NB4 (cell line): ENCODE results near the gene FBXW2.

Experiments
- DNase-seq: peaks from one replicate; pipeline ENCODE4 v3.0.0; 2010; ENCODE audit warnings: low read depth
- H3K4me3 ChIP-seq: one replicate; pipeline ENCODE4 v1.5.1; 2011; ENCODE audit warnings: mild to moderate bottlenecking, low read depth, low read length, moderate library complexity
- CTCF ChIP-seq: IDR thresholded peaks from one replicate; pipeline ENCODE4 v1.5.1; 2012; ENCODE audit warnings: low read depth, low read length
- MAX ChIP-seq: IDR thresholded peaks from 2 replicates; pipeline ENCODE4 v1.6.1; 2011; ENCODE audit warnings: low read depth, low read length
- MYC ChIP-seq: IDR thresholded peaks from 2 replicates; pipeline ENCODE4 v1.6.1; 2011; ENCODE audit warnings: low read depth, low read length
- POLR2A ChIP-seq: IDR thresholded peaks from 2 replicates; pipeline ENCODE4 v1.6.1; 2011; ENCODE audit warnings: mild to moderate bottlenecking; ENCODE audit not compliant: insufficient read length; ENCODE audit errors: extremely low read depth

FBXW2 gene

GRCh38 chr9:120759755-120760400 lies 33.3 kb downstream of the FBXW2 start:
- no peak for DNase-seq
- no peak for TF ChIP-seq MYC
- TF ChIP-seq POLR2A: no peak
- TF ChIP-seq MAX: no peak
- no peak for TF ChIP-seq CTCF
- no peak overlapping the region for H3K4me3 ChIP-seq

- no peak overlapping the region for H3K4me3 ChIP-seq
- TF ChIP-seq POLR2A (no peak), MYC (no peak), MAX (no peak), CTCF (no peak)
- no peak for DNase-seq
These were observed 34.7 kb downstream of the FBXW2 start for GRCh38 chr9:120758544-120758943.

GRCh38 chr9:120757026-120757913 lies 35.9 kb downstream of the FBXW2 start:
- H3K4me3 ChIP-seq: no peak overlapping the region
- TF ChIP-seq MAX (no peak), MYC (no peak), POLR2A (no peak), CTCF (no peak)
- DNase-seq: no peak

GRCh38 chr9:120756531-120756930 lies 36.7 kb downstream of the FBXW2 start:
- no peak for DNase-seq
- TF ChIP-seq MAX (no peak), POLR2A (no peak), MYC (no peak), CTCF (no peak)
- no peak overlapping the region for H3K4me3 ChIP-seq

GRCh38 chr9:120755810-120756434 lies 37.3 kb downstream of the FBXW2 start:
- TF ChIP-seq MYC (no peak), POLR2A (no peak), CTCF (peak; percentile 88)
- DNase-seq: peak; percentile 59
- no peak overlapping the region for H3K4me3 ChIP-seq
